Middle frontal gyrus (tissue), 1 donor: ENCODE results near the gene IGF2R.
A peak's percentile ranks its signal among the peaks of the same experiment; 100 is the strongest.
"Not testable (repeated sequence)": the region's sequence is repeated elsewhere in the genome, so short reads cannot be mapped to it uniquely, and the experiment has no call there.

Source experiments
- DNase-seq: peaks from one replicate; pipeline ENCODE4 v3.0.0-alpha.2; 2015; ENCODE audit warnings: low spot score; ENCODE audit errors: extremely low spot score

Gene IGF2R, protein sequence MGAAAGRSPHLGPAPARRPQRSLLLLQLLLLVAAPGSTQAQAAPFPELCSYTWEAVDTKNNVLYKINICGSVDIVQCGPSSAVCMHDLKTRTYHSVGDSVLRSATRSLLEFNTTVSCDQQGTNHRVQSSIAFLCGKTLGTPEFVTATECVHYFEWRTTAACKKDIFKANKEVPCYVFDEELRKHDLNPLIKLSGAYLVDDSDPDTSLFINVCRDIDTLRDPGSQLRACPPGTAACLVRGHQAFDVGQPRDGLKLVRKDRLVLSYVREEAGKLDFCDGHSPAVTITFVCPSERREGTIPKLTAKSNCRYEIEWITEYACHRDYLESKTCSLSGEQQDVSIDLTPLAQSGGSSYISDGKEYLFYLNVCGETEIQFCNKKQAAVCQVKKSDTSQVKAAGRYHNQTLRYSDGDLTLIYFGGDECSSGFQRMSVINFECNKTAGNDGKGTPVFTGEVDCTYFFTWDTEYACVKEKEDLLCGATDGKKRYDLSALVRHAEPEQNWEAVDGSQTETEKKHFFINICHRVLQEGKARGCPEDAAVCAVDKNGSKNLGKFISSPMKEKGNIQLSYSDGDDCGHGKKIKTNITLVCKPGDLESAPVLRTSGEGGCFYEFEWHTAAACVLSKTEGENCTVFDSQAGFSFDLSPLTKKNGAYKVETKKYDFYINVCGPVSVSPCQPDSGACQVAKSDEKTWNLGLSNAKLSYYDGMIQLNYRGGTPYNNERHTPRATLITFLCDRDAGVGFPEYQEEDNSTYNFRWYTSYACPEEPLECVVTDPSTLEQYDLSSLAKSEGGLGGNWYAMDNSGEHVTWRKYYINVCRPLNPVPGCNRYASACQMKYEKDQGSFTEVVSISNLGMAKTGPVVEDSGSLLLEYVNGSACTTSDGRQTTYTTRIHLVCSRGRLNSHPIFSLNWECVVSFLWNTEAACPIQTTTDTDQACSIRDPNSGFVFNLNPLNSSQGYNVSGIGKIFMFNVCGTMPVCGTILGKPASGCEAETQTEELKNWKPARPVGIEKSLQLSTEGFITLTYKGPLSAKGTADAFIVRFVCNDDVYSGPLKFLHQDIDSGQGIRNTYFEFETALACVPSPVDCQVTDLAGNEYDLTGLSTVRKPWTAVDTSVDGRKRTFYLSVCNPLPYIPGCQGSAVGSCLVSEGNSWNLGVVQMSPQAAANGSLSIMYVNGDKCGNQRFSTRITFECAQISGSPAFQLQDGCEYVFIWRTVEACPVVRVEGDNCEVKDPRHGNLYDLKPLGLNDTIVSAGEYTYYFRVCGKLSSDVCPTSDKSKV (N-terminal part only)

DNA sequence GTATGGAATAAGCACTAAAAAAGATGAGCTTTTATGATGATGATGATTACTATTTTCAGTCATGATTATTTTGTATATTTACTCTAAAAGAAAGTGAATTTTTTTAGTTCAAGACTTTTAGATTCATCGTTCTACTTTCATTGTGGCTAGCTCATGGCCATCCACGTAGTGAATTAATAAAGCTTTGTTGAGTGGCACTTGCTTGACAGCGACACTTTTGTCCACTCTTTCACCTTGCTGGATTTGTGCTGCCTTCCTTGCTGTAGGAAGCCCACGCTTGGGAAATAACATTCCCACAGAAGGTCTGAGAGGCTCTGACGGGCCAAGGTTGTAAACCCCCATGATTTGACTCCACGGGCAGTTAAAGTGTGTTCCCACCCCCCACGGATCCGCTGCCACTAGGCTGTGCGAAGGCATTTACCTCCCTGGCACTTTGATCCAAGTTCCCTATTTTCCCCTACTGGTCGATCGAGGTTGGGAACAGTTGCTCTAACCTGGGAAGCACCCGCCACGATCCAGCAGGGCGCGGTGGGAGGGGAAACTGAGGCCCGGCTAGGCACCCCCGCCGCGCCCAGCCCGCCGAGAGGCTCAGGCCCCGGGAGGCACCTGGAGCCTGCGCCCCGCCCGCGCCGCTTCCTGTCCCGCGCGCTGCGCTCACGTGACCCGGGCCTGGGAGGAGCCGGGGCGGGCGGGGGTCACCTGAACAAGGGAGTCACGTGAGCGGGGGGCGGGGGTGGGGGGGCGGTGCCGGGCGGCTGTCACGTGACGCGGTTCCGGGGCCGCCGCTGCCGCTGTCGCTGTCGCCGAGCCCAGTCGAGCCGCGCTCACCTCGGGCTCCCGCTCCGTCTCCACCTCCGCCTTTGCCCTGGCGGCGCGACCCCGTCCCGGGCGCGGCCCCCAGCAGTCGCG, at the start of gene IGF2R:
Gene IGF2R, plus strand, starts transcription at position 788 of the 909 bp plus-strand sequence. CDS start 165 bp downstream, outside the sequence.
- peak; percentile 77 for DNase-seq

DNA sequence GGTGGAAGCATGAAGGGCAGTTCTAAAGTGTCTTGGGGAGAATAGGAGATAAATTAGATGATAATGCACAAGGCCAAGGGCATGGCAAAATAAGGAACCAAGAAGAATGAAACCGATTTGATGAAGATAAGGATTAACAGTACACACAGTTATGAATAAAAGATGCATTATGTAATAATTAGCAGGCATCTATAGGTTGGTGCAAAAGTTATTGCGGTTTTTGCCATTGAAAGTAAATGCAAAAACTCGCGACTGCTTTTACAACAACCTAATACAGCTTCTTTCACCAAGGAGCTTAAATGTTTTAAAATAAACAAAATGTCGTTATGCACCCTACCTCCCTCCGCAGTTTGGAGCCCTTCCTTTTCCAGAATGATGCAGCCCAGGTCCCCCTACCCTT, 49.1 kb upstream of the IGF2R start:
- no peak for DNase-seq

DNA sequence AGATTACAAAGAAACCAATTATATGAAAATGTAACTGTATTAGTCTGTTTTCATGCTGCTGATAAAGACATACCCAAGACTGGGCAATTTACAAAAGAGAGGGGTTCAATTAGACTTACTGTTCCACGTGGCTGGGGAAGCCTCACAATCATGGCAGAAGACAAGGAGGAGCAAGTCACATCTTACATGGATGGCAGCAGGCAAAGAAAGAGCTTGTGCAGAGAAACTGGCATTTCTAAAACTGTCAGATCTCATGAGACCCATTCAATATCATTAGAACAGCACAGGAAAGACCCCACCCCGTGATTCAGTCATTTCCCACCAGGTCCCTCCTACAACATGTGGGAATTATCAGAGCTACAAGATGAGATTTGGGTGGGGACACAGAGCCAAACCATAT, 44.7 kb upstream of the IGF2R start:
- not testable (repeated sequence) for DNase-seq

DNA sequence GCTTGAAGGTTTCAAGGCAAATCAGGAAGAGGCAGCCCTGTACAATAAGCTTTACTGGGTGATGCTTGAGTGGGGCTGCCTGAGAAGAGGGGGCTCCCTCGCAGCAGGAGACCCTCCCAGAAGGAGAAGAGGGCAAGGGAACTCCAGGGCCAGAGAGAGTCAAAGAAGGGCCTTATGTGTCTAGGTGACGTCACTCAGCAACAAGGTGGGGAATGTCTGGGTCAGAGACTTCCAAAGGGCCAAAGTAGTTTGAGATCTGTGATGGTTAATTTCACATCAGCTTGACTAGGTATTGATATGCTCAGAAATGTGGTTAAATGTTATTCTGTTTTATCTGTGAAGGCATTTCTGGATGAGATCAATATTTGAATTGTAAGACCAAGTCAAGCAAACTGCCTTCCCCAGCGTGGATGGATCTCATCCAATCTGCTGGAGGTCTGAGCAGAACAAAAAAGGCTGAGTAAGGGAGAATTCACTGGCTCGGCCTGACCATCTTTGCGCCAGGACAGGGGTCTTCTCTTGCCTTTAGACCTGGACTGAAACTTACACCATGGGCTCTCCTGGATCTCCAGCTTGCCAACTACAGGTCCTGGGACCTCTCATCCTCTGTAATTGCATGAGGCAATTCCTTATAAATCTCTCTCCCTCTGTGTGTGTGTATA, 42.2 kb upstream of the IGF2R start:
- no peak for DNase-seq

DNA sequence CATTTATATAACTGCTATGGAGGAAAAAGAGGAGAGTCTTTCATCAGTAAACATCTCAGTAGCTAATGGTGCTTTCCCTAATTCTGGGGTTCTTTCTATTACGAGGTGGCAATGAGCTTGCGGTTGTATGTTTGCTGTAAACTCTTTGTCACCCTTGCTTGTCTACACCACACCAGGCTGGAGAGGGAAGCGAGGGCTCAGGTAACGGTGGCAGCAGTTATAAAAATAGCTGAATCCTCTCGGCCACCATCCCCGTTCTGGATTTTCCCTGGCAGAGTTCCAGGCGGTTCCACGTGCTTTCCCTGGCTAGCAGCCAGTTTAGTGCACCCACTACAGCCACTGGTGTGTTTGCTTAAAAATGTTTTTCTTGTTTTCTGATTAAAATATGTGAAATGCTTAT, 39.1 kb upstream of the IGF2R start:
- DNase-seq: no peak

DNA sequence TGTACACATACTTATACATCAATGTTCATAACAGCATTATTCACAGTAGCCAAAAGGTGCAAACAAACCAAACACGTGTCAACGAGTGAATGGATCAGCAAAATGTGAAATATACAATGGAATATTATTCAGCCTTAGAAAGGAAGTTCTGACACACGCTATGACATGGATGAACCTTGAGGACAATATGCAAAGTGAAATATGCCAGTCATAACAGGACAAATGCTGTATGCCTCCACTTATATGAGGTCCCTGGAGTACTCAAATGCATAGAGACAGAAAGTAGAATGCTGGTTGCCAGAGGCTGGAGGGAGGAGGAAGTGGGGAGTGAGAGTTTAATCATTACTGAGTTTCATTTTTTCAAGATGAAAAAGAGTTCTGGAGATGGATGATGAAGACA, 37.8 kb upstream of the IGF2R start:
- no peak for DNase-seq

DNA sequence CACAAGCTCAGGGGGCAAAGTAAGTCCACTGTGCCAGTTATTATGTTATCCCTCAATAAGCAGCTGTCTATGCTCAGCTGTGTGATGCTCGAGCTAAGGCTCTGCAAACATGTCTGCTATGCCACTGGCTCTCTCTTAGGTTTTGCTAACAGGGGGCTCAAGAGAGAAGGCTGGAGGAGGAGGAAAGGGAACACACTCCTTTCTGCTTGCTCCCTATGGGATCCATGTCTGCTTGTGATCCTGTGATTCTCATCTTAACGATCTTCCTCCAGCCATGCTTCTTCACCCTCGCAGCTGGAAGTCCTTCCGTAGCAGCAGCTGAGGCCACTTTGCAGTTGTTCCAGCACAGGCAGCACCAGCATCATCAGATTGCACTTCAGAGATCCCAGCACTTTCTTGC, 37.0 kb upstream of the IGF2R start:
- no peak for DNase-seq

DNA sequence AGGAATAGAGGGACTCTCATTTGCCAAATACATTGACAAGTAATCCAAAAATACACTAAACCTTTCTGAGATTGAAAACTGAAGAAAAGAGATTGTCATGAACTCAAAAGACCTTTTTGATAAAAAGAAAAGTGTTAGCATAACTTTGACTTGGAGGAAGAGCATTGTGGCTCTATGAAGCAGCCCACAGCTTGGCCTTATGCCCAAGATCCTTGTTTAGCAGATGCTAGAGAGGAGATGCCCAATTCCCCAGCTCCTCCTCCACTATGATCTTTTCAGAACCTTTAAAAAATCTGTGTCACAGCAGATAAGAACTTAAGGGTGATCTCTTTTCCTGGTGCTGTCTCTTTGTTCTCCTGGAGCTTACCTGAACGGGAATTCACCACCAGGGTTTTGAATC, 35.8 kb upstream of the IGF2R start:
- no peak for DNase-seq

DNA sequence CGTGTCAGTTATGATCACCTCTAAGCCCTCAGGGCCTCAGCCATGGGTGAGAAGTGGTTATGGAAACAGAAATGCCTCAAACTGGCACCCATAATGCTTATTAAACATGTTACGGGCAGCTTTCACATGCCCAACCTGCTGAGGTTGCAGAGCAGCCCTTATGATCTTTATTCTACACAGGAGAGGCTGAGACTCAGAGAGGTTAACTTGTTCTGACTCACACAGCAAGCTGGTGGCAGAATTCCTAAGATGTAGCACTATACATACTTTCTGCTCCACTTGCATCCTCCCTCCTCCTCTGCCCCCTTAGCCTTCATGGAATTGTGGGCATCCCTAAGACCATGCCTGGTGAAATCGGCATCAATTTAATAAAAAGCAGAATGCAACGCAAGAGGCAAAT, 34.7 kb upstream of the IGF2R start:
- DNase-seq: no peak

DNA sequence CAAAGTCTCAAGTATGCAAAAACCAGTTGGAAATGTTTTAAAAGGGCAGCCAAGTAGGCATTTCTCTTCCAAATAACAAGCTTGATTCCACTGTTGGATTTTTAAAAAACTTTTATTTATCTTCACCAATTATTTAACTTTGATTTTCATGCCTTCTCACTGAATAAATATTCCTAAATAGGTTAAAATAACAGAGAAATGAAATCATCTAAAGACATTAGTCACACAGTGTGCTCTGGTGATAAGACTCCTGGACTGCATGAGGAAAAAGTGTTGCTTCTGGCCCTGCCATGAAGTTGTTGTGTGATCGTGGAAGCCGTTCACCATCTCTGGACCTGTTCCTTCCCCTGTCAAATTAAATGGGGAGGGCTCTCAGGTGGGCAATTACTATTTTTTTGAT, 33.8 kb upstream of the IGF2R start:
- no peak for DNase-seq

DNA sequence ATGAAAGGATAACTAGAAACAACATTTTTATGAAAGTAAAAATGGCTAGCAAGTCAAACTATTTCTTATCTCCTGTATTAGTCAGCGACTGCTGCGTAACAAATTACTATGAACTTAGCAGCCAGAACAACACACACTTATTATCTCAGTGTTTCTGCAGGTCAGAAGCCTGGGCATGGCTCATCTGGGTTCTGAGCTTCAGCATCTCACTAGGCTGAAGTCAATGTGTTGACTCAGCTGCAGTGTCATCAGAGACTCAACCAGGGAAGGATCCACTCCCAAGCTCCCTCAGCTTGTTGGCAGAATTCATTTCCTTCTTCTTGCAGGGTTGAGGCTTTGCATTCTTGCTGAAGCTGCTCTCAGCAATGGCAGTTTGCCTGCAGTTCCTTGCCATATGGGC, 33.2 kb upstream of the IGF2R start:
- DNase-seq: no peak

DNA sequence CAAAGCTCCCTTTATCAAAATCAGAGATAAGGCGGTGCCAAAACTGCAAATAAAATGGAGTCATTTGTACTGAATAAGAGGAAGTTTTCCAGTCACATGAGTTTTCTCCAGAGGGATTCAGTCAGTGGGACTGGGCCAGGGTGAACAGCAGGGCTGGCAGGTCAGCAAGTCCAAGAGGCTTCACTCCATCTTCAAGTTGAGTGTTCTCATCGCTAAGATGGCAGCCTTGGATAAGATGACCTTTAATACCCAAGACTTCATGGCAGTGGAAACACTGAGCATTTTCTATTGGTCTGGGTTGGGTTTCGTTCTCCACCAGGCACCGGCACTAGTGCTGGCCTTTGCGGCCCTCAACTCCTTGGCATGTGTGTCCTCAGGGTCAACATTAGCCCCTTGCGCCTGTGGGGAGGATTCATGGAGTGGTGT, 29.3 kb upstream of the IGF2R start:
- DNase-seq: no peak

DNA sequence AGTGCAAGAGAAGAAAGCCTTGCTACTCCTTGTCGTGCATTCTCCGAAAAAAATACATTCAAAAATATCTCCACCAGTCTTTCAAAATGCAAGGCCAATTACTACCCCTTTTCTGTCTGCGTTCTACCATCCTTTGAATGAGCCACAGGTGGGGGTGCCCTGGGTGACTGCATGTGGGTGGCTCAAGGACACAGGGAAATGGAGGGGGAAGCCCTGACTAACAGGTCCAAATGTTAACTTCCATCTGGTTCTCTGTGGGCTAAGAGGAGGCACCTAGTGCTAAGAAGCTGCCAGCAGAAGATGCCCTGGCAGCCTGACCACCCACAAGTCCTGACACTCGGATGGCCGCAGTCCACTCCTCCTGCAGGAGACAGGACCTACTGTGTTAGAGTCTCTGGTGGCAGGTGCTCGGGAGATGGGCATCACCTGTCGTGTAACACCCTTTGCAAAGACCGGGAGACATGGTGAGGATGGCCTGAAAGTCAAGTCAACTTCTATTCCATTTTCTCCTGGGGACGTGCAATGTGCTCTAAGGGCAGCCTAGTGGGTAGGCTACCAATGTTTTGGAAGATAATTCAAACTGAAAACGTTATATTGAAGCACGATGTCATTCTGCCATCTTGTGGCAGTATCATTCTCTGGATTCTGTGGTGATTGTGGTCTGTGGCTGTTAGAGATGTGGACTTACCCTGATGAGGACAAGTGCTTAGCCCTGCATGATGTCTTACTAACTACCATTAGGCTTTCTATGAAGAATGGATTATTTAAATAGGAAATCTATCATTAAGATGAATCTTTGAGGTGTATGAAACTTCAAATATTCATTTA, 27.4 kb upstream of the IGF2R start:
- DNase-seq: peak; percentile 20

DNA sequence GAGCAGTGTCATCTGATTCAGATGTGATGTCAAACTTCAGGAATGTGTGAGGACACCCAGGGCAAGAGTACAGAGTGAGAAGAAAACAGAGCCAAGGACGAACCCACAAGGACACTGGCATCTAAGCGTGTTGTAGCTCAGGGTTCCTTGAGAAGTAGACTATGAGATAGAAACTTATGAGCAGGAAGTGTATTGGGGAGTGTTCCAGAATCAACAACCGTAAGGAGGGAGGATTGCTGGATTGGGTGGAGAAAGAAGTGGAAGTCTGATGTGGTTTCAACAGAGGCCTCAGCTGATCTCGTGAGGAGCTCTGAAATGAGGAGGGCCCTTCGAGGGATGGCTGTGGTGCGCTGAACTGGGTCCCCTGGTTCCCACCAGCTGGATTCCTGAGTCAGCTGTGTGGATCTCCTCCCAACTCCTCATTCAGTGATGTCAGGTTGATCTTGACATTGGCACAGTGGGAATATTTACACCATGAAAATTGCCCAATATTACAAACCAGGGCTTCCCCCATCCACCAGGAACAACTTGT, 25.7 kb upstream of the IGF2R start:
- no peak for DNase-seq

DNA sequence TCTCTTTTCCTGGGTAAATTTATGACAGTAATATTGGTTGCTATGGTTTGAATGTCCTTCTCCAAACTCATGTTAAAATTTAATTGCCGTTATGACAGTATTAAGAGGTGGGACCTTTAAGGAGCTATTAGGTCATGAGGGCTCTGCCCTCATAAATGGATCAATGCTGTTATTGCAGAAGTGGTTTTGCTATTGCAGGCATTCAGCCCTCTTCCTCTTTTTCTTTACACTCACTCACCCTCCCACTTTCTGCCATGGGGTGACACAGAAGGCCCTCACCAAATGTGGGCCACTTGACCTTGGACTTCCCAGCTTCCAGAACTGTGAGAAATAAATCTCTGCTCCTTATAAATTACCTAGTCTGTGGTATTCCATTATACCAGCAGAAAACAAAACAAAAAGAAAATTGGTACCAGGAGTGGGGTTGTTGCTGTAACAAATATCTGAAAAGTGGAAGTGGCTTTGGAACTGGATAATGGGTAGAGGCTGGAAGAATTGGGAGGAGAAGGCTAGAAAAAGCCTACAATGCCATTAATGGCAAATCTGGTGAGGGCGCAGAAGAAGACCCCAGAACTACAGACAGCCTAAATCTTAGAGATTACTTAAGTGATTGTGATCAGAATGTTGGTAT, 24.8 kb upstream of the IGF2R start:
- DNase-seq: no peak

DNA sequence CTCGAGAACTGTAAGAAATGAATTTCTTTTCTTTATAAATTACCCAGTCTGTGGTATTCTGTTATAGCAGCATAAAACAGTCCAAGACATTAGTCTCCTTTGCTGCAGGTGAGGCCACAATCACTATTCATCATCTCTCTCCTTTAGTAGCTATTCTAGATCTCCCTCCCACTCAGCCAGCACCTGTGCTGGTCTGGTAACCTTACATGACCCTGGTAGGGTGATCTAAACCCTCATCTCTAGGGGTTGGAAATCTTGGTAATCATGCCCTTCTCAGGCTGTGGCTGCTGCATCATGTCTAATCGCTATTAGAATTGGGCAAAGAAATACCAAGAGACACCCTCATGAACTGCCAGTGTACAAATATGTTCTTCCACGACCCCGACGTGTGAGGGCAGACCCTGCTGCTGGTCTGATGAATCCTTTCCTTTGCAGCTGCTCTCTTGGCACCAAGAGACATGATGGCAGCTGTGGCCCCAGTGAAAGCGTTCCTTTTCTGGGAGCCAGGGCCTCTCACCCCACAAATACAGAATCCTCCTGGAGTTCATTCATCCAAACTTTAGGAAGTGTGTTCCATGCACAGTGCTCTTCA, 23.0 kb upstream of the IGF2R start:
- DNase-seq: no peak

DNA sequence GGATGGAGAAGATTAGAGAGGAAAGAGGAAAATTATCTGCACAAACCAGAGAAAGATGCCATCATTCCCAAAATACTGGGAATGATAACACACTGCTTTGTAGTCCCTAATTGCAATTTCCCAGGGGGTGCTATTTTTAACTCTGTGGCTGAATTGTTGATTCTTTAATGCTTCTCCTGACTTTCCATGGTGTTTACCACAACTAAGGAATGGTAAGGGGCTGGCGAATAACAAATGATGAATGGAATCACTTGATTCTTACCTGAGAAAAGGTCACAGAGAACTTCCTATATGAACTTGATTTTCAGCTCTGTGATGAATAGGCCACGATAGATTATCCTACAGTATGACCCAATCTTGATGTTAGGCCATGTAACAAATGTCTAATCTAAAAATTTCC, 22.0 kb upstream of the IGF2R start:
- DNase-seq: no peak

DNA sequence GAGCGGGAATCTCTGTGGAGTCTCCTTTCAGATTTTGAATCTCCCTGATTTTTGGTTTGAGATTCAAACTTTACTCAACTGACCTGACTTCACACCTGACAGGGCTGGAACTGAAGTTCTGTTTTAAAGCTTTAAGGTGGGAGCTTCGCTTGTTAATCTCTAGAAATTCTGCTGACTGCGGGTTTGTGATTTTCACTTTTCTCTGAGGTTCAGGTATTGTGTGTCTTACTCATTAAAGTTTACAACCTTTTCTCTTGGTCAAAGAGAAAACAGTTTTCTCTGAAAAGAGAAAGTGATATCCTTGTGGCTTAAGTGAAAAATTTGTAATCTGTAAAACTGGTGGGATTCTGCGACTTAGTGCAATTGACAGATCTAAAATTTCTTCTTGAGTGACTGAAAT, 20.7 kb upstream of the IGF2R start:
- DNase-seq: no peak
